NCI-H1436 (cell line): ENCODE results near the gene TACC2.
"Not testable (repeated sequence)": the region's sequence is repeated elsewhere in the genome, so short reads cannot be mapped to it uniquely, and the experiment has no call there.

ENCODE experiments used
- DNase-seq: peaks from one replicate; lab custom pipeline; 2025; lab: John Stamatoyannopoulos, UW

Gene TACC2

DNA sequence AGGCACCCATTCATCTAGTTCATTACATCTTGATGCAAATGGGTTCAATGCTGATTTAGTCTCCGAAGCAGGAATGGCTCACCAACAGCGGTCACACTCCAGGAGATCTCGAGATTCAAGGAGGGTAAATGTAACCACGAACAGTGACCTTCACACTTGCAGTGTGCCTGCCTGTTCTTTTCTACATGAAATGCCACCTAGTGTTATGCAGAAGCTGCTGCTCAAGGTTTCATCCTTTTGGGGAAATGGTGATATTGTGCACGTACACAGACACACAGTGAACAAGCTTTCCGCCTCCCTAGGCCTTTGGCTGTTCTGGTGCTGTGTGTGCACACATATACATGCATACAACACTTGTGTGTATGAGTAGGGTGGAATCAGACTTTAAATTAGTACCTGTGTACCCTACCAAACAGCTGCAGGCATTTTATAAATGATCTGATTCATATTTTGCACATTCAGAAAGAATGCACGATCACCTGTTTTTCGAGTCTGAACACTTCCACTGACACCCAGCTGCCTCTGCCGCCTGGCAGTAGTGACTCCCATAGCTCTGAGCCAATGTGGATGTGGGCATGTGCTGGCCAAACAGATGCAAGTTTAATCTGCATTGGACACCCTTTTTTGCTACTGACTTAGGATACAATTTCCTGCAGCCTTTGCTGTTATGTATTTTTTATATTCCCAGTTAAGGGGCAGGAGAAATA lies 100.5 kb downstream of the TACC2 start:
- DNase-seq, result no peak

DNA sequence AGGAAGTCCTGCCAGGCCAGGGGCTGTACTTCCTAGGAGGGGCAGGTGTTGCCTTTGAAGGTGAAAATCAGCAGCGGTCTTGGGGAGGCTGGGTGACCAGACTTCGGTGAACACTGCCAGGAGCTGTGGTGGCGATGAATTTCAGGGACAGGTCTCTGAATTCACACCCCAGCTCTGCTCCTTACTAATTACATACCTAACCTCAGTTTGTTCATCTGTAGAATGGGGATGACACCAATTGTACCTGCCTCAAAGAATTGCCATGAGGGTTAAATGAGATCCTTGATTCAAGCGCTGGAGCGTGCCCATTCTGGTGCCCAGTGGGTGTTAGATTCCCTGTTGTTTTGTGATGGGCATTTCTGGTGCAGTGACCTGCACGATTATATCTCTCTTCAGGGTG lies 102.8 kb downstream of the TACC2 start:
- no peak for DNase-seq

DNA sequence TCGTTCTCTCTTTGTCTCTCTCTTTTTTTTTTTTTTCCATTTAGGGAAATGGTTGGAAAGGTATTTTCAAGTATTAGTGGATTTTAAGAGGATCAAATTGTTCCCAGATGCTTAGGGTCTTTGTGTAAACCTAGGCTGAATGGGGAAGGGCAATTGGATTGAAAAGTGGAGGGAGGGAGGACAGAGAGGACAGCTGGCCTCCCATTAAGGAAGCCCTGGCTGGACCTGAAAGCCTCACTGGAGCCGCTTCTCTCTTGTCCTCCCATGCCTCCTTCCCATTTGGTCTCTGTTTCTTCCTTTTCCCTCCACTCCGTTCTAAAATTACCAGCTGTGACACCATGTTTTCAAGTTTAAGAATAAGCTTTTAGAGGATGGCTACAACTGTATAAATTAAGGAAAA lies 104.1 kb downstream of the TACC2 start:
- DNase-seq, result no peak

DNA sequence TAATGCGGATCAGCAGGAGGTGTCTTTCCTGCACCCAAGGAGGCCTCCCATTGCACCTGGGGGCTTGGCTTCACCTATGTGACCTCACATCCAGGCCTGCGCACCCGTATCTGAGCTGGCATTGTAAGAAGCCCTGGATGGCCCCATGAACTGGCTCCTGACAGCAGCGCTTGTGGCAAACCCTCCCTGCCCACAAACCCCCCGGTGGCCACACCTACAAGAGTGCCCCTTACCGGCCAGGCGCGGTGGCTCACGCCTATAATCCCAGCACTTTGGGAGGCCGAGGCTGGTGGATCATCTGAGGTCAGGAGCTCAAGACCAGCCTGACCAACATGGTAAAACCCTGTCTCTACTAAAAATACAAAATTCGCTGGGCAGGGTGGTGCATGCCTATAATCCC lies 107.2 kb downstream of the TACC2 start:
- DNase-seq, result not testable (repeated sequence)

DNA sequence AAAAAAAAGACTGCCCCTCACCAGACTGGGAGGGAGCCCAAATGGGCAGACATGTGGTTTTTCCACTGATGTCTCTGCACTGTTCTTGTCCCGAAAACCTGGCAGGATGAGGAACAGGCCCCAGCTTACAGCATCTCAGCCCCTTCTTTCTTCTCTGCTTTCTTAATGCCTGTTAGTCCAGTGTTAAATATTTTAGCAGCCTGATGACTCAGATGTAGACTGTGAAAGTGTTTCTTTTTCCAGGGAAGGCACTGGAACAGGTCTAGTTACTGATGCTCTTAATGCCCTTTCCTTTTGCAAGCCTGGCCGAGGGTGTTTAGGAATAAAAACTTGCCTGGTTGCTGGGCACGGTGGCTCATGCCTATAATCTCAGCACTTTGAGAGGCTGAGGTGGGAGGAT lies 107.7 kb downstream of the TACC2 start:
- DNase-seq, result no peak

DNA sequence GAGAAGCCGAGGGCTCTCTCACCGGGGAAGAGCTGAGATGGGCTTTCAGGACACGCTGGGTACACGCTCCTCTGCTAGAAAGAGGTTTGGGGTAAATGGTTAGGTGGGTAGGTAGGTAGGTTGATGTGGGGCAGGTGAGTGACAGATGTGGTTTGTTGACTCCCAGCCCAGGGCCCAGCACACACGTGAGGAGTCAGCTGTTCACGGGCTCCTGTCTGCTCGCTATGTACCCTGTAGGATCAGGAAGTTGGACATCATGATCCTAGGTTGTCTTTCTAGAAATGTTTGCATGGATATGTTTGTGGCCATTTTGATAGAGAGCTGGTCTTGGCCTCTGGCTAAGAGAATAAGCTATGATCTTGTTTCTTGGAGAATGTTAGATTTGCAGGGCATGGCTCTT lies 109.0 kb downstream of the TACC2 start:
- no peak for DNase-seq

DNA sequence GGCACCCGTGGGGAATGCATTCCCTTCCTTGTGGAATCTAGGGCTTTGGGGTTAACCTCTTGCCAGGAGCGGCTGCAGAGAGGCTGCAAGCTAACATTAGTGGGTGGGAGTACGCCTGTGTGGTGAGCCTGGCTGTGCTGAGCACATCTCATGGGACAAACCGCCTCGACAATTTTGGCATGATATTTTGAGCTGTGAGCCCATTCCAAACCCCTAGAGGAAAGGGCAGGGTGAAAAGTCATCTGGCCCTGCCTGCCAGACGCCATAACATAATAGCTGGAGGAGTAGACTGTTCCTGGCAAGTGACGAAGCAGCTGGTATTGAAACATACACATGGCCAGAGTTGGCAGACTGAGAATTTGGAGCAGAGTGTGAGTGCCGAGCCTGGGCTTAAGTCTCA lies 110.0 kb downstream of the TACC2 start:
- no peak for DNase-seq

DNA sequence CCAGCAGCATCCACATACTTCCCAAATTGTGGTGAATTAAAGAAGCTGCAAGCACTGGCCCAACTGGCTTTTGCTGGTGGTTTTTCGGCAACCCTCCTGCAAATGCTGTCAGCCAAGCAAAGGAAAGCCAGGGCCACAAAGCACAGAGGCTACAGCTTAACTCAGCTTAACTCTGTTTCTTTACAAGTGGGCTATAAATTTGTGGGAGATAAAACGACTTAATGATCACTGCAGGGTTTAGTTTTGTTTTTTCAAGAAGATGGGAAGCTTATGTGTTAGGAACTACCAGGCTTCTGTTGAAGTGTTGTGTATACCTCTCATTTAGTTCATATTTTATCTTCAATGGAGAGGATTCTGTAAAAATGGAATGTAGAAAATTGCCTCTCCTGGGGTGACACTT lies 110.6 kb downstream of the TACC2 start:
- no peak for DNase-seq

DNA sequence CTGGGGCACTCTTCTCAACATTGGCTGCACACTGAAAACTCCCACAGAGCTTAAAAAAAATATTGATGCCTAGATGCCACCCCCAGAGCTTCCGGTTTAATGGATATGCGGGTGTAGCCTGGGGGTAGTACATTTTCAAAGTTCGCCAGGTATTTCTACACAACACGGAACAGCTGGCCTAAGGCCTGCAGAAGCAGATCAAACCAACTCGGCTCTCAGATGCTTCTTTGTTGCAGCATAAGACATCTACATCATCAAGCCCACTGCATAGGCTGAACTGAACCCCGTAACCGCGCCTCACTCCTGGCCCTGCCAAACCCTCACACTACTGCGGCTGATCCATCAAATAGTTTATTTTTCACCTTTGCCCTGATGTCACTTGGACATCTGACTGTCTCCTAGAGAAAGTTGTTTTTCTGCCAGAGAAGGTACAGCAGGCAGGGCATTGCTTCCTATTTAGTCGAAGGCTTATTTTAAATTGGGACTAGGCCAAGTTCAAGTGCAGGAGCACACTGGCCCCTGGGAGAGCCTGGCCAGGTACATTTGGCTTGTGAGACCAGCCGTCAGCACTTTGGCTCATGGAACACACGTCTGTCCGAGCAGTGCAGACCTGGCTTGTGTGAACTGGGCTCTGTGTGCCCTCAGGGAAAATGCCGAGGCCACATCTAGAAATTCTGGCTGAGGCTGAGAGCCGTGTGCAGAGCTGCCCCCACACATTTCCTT lies 113.3 kb downstream of the TACC2 start:
- DNase-seq, result no peak

DNA sequence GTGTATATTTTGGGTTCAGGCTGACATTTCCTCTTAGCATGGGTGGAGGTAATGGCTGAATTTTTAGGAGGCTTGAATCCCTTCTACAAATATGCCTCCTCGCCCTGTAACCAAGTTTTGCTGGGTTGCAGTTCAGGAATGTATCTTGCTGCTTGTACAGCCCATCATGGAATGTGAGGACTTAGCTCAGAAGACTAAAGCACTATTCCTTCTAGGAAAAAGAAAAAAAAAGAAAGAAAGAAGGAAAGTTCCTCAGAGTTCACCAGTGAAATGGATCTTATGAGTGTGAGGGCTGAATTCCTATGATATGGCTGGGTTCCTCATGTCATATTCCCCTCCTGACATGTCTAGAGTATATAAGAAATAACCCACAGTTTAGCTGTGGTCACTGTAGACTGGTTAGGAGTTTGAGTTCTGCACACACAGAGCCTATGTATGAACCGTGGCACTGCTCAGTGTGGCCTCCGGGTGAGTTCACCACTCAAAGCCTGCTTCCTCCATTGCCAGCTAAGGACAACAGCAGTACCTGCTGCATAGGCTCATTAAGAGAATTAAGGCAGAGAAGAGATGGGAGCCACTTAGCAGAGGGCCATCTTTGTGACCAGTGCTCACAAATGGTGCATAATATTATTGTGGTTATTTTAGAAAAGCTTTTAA lies 114.0 kb downstream of the TACC2 start:
- no peak for DNase-seq

DNA sequence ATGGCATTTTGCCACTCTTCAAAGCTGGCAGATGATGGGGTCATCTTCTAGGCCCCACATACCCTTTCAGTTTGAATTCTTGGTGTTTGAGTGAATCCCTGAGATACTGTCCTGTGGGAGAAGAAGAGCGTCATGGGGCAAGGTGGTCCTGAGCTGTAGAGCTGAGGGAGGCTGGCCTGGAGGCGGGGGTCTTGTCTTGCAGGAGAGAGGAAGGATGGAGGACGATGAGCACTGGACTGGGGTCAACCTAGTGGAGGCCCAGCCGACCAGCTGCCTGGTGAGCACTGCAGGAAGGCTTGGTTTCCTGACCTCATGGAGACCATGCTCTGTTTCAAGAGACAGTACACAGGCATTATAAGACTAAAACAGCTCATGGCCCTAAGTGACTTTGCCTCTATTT lies 114.6 kb downstream of the TACC2 start:
- no peak for DNase-seq

DNA sequence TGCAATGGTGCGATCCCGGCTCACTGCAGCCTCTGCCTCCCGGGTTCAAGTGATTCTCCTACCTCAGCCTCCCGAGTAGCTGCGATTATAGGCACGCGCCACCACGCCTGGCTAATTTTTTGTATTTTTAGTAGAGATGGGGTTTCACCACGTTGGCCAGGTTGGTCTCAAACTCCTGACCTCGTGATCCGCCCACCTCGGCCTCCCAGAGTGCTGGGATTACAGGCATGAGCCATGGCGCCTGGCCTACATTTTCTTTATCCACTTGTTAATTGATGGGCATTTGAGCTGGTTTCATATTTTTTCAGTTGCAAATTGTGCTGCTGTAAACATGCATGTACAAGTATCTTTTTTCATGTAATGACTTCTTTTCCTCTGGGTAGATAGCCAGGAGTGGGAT lies 119.8 kb downstream of the TACC2 start:
- DNase-seq, result not testable (repeated sequence)

DNA sequence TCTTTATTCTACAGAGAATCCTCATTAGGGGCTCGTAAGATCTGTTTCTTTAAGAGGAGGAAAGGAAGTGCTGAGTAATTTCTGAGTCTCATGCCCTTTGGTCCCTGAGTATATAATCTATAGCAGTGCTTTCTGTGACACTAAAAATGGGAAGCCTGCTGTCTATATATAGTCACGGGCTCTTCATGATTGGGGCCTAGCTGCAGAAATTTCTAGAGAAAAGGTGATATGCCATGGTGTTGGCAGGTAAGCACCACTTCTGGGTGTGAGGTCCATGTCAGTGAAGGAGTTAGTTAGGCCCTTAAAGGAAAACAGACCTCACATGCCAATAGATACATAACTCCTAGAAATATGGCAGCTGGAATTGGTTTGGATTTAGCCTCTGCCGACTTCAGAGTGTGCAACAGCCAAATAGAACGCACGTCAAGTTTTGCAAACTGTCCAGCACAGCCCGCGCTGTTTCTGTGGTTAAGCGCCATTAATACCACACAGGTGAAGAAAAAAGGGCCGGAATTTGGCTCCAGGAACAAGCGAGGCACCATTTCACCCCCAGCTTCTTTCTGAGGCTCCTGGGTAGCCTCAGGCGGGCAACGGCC lies 123.2 kb downstream of the TACC2 start:
- no peak for DNase-seq

DNA sequence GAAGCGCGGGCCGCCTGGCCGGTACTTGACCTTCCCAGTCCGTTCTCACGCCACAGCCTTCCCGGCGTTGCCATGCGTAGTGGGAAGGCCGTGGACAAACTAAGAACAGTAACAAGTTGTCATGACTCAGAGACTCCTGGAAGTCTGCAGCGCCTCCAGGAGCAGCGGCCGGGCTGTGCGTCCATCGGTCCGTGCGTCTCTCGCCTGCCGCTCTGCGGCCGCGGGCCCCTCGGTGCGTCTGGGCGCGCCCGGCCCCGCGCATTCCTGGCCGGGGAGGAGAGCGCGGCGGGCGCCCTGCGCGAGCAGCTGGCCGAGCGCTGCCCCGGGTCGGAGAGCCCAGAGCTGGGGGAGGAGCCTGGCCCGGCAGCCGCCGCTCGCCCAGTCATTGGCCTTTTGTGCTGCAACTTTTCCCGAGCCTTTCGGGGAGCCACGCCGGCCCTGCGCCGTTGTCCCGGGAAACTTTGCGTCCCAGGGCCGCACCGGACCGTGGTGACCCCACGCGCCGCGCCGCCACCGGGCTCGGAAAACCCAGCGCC lies 123.7 kb downstream of the TACC2 start:
- no peak for DNase-seq

DNA sequence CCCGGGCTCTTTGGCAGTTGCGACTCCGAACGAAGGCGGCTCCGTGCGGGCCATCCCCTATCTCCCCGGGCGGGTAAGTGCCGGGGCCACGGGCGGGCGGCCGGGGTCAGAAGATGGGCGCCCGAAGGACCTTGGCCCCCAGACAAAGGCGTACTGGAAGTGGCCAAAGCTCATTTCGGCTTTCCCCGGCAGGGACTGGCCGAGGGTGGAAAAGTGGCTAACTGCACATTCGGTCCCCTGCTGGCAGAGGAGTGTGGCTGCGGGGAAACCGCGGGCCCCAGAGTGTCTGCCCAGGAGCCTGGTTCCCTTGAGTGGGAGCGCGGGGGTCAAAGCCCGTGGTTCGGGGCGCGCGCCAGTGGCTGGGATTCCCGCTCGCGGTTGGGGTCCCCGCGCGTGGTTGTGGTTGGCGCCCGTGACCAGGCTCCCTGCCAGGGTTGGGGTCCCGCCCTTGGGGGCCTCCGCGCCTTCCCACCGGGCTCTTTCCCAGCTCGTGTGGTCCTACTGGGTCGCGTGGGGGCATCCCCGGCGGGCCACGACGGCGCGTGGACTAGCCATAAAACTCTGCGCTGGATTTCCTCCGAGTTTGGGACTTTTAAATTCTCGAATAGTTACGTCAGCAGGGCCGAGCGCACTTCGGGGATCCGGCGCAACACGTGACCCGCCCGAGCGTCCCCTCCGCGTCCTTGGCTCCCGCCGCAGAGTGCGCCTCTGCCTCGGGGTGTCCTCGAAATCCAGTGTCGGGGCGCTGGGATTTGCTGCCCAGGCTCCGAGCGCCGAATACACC lies 124.4 kb downstream of the TACC2 start:
- DNase-seq, result no peak

DNA sequence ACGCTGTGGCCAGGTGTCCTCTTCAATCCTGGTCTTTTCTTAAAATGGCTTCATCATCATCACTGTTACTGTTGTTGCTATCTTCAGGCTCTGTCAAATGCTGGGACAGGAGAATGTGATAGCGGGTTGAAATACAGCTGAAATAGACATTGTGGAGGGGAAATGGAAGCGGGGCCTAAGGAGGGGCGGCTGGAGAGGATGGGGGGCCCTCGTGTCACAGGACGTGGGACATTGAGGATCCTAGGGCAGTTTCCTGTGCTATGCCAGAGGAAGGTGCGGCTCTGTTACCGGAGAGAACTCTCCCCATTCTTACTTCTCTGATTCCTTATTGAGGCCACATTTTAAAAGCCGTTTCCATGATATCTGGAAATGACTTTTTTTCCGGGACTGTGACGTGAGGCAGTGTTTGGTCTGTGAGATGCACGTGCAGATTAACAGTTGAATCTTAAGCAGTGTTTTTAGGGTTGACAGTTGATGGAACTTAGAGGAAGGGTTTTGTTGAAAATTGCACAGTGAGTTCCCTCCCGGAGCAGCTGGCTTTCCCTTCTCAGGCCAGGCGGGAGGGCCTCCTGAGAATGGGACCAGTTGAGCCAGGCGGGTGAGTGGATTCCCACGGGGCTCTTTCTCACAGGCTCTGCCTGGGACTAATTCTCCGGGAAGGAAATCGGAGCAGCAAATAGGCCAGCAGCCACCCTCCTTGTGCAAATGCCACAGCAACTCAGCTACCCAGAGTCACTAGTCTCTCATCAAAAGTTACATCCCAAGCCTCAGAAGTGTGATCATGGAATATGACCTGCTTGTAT lies 125.2 kb downstream of the TACC2 start:
- no peak for DNase-seq

DNA sequence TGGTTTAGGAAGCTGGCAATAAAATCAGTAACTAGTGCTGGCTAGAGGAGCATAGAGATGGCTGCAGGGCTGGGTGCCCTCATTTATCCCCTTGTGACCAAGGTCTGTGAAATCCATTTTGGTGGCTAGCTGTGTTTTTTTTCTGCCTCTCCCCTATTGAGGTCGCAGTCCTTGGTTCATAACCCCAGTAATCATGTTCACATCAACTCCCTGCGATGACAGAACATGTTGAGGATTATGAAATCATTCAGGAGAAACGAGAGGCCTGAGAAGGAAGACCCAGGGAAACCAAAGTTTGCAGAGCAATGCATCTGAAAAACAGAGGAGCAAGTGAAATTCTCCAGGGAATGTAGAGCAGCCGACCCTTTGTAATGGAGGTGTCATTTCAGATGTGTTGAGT lies 126.9 kb downstream of the TACC2 start:
- DNase-seq, result no peak

DNA sequence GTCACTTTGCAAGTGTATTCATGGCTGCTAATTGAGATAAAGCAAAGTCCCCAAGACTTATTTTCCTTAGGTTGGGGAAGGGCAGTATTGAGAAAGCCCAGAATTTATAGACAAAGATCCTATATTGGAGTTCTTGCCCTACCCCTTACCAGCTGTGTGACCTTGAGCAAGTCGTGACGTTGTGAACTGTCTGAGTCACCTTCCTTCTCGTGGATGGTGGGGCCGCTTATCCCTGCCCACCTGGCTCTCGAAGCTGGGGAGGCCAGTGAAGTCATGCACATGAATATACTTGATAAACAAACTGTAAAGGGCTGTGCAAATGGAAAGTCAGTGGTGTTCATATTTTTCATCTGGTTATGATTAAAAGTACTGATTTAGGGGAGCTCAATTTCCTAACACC lies 127.4 kb downstream of the TACC2 start:
- DNase-seq, result no peak

DNA sequence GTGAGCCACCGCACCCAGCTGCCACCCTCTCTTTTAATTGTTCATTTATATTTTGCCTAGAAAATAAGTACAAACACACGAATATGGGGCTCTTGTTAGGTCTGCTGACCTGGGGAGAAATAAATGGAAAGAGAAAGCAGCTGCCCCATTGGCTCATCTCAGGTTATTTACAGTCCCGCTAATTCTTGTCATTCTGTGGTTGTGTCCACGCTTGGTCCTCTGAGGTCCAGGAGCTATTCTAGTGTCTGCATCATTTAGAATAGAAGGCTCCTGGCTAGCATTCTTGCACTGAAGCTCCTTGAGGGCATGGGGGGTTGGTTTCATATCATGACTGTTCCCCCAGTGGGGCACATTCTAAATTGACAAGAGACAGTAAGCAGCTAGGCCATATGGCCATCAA lies 128.5 kb downstream of the TACC2 start:
- no peak for DNase-seq

DNA sequence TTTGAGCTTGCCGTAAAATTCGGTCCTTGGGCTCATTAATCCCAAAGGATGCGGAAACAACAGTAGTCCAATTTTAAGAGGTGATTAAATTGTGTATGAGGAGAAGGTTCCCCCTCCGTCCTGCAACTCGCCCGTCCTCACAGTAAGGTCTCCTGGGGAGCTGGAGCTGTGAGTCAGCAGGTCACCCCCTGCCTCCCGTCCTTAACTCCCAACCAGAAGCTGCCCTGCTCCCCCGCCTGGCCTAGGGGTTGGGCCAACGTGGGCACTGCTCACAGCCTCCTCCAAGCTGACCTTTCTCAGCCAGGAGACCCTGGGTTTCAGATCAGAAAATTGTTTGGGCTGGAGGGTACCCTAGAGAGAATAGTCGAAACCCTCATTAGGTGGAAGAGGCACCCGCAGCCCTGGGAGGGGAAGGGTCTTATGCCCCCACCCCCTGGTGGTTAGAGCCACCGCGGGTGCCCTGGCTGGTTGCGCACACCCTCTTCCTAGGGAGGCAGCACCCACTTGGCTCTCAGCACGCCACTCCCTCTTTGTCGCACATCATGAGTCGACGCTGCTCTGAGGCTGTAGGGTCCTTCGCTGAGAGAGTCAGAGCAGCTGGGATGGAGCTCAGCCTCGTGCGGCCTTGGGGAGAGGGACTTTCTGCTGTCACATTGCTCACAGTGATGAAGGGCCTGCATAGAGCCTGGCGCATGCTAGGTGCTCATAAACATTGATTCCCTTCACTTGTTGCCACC lies 131.2 kb downstream of the TACC2 start:
- no peak for DNase-seq
